Liver (tissue), 3 donors: ENCODE data around the gene GALNT14.

Experiments used
- CTCF ChIP-seq: fragments of 150-350 bp; IDR thresholded peaks from 2 replicates; pipeline ENCODE4 v1.5.1; 2017; ENCODE audit warnings: improper control_type of control experiment, low read depth, low read length; ENCODE audit not compliant: missing input control
- RAD21 ChIP-seq, 2 donors: IDR thresholded peaks; 2 replicates each; pipeline ENCODE4 v1.6.1; 2016; ENCODE audit warnings: antibody characterized with exemption in 2 of 2, mild to moderate bottlenecking in 2 of 2
- TAF1 ChIP-seq: conservative IDR thresholded peaks from 2 replicates; pipeline ENCODE4 v1.6.1; 2016; ENCODE audit warnings: antibody characterized with exemption, mild to moderate bottlenecking
- ZBTB33 ChIP-seq: IDR thresholded peaks from 2 replicates; pipeline ENCODE4 v1.6.1; 2016; ENCODE audit warnings: antibody characterized with exemption
- donor health status: healthy.
- donor health status: healthy.

- TF ChIP-seq TAF1 (no peak), CTCF (no peak), ZBTB33 (no peak), RAD21 (IDR thresholded peaks at IDR 0.05) (no peak)
These were observed 182.6 kb downstream of the GALNT14 start for GRCh38 chr2:30955516-30956132.
